HK-2 (cell line): ENCODE results near the gene GUK1.
"Not testable (repeated sequence)": the region's sequence is repeated elsewhere in the genome, so short reads cannot be mapped to it uniquely, and the experiment has no call there.

ENCODE experiments used
- DNase-seq: peaks from one replicate; pipeline ENCODE4 v3.0.0-alpha.2; 2018; ENCODE audit not compliant: unreplicated experiment

The GUK1 gene

GRCh38 chr1:228176461-228177182, 36.5 kb downstream of the GUK1 start:
- DNase-seq: no peak

DNA sequence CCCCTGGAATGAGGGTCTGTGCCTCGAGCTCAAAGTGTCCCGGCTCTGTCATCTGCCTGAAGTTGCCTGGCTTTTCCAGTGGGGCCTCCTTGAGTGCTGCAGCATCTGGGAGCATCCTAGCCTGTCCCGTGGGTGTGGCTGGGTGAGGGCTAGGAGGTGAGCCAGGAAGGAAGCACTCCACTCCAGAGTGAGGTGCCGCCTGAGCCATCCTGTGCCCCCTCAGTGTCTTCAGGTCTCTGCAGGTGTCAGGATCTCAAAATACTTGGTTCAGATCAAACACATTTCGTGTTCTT, 37.0 kb downstream of the GUK1 start:
- DNase-seq: no peak

GRCh38 chr1:228177721-228178710, 37.9 kb downstream of the GUK1 start:
- DNase-seq: no peak

- no peak for DNase-seq
Observed at GRCh38 chr1:228178737-228179684, 38.9 kb downstream of the GUK1 start.

DNA sequence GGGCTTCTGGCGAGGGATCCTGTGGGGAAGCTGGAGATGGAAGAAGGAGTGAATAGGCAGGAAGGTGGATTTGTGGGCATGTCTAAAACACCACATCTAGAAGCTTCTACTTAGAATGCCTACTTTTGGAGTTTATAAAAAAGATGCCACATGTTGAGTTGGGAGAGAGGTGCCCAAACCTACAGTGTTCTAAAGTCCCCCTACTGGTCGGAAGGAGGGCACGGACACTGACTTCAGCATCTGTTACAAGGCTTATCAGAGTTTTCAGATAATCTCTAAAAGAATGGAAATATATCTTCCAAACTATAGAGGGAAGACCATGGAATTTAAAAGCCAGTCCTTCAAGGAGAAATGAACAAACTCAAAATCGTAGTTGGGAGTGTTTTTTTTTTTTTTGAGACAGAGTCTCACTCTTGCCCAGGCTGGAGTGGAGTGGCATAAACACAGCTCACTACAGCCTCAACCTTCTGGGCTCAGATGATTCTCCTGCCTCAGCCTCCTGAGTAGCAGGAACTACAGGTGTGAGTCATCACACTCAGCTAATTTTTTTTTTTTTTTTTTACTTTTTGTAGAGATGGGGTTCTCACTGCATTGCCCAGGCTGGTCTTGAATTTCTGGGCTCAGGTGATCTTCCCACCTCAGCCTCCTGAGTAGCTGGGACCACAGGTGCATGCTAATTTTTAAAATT, 40.3 kb downstream of the GUK1 start:
- no peak for DNase-seq

GRCh38 chr1:228180959-228181644, 41.0 kb downstream of the GUK1 start:
- DNase-seq: no peak

GRCh38 chr1:228181645-228182034, 41.6 kb downstream of the GUK1 start:
- no peak for DNase-seq

DNA sequence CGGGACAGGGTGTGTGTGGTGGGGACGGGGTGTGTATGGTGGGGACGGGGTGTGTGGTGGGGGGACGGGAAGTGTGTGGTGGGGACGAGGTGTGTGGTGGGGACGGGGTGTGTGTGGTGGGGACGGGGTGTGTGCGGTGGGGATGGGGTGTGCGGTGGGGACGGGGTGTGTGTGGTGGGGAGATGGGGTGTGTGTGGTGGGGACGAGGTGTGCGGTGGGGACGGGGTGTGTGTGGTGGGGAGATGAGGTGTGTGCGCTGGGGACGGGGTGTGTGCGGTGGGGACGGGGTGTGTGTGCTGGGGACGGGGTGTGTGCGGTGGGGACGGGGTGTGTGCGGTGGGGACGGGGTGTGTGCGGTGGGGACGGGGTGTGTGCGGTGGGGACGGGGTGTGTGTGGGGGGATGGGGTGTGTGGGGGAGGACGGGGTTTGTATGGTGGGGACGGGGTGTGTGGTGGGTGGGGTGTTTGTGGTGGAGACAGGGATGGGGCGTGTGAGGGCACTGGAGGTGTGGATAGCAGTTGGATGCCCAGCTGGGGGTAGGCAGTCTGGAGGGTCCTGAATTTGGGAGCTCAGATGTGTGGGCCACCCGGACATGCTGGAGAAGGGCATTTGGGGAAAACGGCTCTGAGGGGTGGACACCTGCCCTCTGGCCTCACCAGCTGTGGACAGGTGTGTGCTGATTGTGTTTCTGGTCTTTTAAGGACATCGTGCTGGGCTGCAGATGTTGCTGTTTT, 42.4 kb downstream of the GUK1 start:
- DNase-seq: no peak

- DNase-seq: no peak
Observed at GRCh38 chr1:228184152-228184551, 44.1 kb downstream of the GUK1 start.

DNA sequence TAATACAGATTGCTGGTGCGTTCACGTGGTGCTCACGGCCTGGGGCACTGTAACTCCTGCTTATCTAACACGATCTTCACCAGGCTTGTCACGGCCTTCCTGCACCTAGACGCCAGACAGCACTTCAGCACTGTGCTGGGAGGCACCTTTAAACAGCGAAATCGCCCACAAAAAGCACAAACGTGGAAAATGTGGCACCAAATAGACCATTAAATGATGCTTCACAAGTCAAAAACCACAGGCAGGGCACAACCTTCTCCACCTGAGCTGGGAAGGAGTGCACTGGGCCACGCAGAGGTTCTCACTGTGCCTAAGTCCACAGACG, 45.5 kb downstream of the GUK1 start:
- DNase-seq: no peak

DNA sequence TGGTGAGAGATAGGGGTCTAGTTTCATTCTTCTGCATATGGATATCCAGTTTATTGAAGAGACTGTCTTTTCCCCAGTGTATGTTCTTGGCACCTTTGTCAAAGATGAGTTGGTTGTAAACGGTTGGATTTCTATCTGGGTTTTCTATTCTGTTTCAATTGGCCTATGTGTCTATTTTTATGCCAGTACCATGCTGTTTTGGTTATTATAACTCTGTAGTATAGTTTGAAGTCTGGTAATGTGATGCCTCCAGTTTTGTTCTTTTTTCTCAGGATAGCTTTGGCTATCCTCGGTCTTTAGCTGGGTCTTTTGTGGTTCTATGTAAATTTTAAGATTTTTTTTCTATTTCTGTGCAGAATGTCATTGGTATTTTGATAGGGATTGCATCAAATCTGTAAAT, 48.2 kb downstream of the GUK1 start:
- DNase-seq: not testable (repeated sequence)

- no peak for DNase-seq
Observed at GRCh38 chr1:228190182-228190581, 50.1 kb downstream of the GUK1 start.

DNA sequence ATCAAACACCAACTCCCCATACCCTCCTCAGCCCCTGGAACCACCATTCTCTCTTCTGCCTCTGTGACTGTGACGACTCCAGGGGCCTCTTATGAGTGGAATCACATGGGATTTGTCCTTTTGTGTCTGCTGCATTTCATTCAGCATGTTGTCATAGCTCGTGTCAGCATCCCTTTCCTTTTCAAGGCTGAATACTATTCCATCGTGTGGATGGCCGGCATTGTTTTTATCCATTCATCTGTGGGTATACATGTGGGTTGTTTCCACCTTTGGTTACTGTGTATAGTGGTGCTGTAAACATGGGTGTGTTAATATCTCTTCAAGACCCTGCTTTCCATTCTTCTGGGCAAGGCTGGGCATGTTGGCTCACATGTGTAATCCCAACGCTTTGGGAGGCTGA, 50.7 kb downstream of the GUK1 start:
- no peak for DNase-seq

DNA sequence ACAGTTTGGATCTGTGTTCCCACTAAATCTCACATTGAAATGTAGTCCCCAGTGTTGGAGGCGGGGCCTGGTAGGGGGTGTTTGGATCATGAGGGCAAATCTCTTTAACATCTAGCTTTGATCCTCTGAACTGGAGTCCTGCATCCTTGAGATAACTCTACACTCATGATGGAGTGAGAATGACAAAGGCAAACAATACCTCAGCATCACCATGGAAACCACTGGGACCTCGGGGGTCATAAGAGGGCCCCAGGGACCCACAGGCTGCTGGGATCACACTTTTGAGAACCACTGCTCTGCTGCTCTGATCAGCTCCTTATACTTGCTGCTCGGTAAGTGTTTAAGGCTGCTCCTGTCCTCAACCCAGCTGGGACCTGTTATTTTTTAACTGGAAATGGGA, 54.4 kb downstream of the GUK1 start:
- no peak for DNase-seq

DNA sequence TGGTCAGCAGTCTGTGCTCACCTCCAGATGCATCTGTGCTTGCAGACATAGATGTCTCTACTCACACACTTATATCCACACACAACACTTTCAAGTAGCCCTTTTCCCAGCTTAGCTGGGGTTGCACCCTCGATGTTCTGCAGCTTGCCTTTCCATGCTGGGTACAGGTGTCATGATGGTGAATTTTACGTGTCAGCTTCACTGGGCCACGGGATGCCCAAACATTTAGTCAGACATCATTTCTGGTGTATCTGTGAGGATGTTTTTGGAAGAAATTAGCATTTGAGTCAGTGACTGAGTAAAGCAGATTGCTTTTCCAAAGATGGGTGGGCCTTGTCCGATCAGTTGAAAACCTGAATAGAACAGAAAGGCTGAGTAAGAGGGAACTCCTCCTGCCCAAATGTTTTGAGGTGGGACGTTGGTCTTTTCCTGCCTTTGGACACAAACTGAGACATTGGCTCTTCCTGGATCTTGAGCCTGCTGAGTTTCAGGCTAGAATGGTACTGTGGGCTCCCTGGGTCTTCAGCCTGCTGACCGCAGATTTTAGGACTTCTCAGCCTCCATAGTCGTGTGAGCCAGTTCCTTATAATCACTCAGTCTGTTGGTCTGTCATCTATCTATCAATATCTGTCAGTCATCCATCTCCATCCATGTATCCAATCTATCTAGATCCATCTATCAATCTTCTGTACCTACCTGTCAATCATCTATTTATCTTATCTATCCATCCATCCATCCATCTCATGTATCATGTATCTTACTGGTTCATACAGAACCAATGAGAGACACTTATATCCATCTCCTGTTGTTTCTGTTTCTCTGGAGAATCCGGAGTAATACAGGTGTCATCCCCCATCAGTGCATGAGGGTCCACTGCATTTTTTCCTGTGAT, 55.1 kb downstream of the GUK1 start:
- no peak for DNase-seq

DNA sequence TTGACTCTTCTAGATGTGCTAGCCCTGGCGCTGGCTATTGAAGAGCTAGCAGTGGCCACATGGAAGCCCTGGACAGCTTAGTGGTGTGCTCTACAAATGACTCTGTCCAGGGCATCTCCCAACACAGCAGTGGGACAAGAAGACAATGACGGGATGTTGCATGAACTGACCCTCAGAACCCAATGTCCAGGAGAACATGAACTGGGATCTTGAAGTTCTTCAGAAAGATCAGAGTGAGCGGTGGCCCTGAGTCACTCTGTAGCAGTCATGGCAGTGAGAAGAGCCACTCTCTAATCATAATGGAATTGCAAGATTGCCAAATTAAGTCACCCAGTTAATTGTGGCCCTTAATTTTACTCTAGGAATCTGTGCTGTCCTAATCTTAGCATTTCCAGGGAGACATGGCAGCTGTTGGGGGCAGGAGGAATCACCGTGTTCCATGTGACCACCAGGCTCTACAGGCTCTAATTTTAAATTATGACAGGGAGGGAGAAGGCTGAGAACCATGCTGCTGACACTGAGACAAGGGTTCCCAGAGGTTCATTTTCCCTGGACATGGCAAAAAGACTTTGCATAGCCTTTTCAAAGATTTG, 57.6 kb downstream of the GUK1 start:
- DNase-seq: no peak
